GM18873 (cell line): ENCODE data around the gene RNF213.
"Not testable (repeated sequence)": the region's sequence is repeated elsewhere in the genome, so short reads cannot be mapped to it uniquely, and the experiment has no call there.

Source experiments
- ATAC-seq: cut with Tn5 transposase; IDR thresholded peaks from one replicate; pipeline ENCODE4 v1.9.1; 2021; ENCODE audit warnings: mild to moderate bottlenecking, moderate library complexity, moderate number of reproducible peaks; ENCODE audit not compliant: unreplicated experiment, low FRiP score

Gene RNF213

DNA sequence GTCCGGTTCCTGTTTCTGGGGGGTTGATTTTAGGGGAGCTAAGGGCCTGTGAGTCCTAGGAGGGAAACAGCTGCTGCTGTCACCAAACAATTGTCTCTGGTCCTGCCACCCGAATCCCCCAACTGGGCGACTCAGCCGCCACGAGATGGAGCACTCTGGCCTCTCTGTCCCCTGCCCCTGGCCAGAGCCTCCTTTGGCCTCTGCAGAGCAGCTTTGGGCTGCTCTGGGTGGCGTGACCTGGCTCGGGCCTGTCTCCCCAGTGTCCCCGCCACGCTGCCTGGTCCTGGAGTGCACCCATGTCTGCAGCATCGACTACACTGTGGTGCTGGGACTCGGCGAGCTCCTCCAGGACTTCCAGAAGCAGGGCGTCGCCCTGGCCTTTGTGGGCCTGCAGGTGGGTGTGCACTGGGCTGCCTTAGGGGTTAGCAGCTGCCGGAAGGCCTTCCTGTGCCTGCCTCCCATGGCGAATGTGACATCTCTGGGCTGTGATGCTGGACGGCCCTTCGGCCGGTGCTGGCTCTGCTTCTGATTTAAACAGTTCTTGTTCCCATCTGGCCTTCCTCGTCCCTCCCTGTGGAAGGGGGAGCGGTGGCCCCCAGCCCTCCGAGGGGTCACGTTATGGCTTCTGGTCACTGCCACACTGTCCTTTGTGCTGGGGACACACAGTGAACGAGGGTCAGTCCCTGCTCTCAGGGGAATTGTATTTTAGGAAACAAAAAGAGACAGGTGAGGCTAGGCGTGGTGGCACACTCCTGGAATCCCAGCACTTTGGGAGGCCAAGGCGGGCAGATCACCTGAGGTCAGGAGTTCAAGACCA, 11.6 kb upstream of the RNF213 start:
- no peak for ATAC-seq

- no peak for ATAC-seq
Observed at GRCh38 chr17:80251966-80252365, 8.7 kb upstream of the RNF213 start.

DNA sequence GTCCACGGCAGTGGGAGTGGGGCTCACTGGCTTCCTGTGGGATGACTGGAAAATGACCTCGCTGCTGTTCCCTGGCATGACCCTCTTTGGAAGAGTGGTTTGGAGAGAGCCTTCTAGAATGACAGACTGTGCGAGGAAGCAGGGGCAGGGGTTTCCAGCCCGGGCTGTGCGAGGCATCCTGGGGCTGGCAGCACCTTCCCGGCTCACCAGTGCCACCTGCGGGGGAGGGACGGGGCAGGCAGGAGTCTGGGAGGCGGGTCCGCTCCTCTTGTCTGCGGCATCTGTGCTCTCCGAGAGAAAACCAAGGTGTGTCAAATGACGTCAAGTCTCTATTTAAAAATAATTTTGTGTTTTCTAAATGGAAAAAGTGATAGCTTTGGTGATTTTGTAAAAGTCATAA, 7.8 kb upstream of the RNF213 start:
- no peak for ATAC-seq

DNA sequence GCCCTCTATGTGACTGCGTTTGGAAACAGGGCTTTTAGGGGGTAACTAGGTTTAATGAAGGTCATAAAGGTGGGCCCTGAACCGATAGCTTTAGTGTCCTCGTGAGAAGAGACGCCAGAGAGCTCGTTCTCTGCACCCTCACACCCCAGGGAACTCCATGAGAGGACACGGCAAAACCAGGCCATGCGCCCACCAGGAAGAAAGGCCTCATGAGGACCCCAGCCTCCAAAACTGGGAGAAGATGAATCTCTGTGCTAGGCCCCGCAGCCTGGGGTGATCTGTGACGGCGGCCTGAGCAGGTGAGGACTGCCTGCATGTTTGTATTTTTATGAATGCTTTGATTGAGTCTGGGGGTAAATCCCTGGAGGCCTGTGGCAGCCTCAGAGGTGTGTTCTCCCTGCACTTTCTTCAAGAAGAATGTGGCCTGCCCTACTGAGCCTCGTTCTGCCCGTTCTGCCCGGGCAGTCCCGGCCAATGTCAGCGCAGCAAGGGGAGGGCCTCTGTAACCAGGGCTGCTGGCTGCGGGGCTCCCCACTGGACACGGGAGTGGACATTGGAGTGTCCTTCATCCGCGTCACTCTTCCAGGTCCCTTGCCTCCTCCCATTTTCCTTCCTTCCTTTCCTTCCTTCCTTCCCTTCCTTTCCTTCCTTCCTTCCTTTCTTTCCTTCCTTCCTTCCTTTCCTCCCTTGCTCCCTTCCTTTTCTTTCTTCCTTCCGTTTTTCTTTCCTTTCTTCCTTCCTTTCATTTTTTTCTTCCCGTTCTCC, 6.8 kb upstream of the RNF213 start:
- no peak for ATAC-seq

- ATAC-seq: peak; percentile 57
Observed at GRCh38 chr17:80254396-80255251, 6.0 kb upstream of the RNF213 start.

DNA sequence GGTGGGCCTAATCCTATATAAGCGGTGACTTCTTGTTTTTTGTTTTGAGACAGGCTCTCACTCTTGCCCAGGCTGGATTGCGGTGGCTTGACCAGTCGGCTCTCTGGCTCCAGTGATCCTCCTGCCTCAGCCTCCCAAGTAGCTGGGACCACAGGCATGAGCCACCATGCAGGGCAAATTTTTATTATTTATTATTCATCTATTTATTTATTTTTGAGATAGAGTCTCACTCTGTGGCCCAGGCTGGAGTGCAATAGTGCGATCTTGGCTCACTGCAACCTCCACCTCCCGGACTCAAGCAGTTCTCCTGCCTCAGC, 4.7 kb upstream of the RNF213 start:
- no peak for ATAC-seq

- no peak for ATAC-seq
Observed at GRCh38 chr17:80257716-80258213, 2.9 kb upstream of the RNF213 start.

GRCh38 chr17:80258296-80258695, 2.4 kb upstream of the RNF213 start:
- not testable (repeated sequence) for ATAC-seq

- no peak for ATAC-seq
Observed at GRCh38 chr17:80259457-80260068, 1.1 kb upstream of the RNF213 start.

DNA sequence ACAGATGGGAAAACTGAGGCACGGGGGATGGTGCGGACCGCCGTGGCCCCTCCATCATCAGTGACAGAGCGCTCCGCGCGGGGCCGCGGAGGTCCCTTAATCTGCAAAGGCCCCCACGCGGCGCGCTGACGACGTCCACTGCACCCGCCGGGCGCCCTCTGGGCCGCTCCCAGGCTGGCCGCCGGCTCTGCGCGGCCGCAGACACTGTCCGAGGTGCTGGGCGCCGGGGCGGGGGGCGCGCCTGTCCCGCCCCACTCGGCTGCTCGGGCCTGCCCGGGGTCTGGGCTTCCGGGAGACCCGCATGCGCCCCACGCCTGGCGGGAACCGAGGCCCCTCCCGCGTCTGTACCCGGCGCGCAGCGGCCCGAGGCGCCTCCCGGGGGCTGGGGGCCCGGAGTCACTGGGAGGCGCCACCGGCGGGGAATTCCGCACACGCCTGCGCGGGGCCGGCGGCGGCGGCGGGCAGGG, 550 bp upstream of the RNF213 start:
- ATAC-seq: no peak

DNA sequence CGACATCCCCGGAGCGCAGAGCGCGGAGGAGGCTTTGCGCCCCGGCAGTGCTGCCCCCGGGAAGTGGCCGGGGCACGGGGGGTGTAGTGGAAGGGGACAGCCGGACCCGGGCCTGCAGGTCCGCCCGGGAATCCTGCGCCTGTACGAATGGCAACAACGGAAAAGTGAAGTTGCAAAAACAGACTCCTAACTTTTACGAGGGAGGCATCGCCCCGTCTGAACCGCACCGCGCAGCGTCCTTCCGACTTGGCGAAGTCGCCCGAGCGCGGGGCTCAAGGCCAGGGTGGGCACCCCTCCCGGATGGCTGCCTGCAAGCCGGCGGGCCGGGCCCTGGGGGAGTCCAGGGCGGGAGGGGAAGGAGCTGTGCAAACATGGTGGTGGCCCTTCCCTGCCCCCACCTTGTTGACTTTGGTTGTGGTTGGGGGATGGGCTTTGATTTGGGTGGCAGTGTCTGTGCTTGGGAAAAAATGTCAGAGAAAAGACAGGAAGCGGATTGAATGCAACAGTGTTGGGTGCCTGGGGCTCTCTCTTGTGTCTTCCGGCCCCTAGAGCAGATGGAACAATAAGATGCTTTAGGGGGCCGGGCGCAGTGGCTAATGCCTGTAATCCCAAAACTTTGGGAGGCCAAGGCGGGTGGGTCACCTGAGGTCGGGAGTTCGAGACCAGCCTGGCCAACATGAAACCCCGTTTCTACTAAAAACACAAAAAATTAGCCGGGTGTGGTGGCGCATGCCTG, 675 bp downstream of the RNF213 start:
- no peak for ATAC-seq

DNA sequence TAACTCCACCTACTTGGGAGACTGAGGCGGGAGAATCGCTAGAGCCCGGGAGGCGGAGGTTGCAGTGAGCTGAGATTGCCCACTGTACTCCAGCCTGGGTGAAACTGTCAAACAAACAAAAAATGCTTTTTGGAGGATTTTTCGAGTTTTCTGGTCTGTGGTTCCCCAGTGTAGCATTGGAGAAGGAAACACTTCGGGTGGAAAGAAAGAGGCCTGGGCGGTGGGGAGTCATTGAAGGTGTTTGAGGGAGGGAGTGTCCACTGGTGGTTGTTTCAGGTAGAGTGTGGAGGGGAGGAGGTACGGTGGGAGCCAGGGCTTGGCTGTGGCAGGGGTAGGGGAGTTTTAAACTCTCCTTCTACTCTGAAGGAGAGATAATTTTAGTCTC, 1.2 kb downstream of the RNF213 start:
- ATAC-seq: no peak

- ATAC-seq: no peak
Observed at GRCh38 chr17:80262291-80262690, 1.6 kb downstream of the RNF213 start.

- no peak for ATAC-seq
Observed at GRCh38 chr17:80262775-80263244, 2.2 kb downstream of the RNF213 start.

DNA sequence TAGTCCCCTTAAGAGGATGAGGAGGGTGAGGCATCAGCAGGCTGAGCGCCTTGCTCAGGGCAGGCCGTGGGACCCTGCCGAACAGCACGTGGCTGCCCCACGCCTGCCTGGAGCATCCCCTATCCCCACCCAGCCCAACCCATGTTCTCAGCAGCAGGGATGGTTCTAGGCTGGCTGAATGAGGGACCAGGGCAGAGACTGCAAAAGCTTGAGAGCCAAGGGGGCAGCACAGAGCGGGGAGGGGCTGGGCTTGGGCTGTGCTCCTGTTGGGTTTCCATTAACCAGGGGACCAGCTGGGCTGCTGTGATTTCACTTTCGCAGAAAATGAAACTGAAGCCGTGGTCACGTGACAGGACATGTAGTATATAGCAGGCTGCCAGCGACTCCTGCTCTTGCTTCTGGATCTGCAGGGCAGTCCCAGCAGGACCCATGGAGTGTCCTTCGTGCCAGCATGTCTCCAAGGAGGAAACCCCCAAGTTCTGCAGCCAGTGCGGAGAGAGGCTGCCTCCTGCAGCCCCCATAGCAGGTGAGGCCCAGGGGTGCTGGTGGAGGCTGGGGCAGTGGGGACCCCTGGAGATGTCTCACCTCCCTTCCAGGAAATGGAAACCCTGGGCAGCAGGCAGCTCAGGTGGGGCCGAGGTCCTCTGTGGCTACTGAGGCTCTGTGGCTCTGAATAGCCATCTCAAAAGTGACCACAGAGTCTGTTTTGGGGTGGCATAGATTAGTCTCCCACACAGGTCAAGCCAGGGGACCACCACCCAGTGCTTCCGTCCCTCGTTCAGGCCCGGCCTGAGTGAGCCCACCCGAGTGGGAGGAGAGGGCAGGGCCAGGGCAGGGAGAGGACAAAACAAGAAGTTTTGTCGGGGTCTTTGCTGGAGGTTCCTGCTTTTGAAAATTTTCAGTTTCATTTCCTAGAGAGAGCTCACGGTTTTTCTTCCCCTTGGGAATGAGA, 2.9 kb downstream of the RNF213 start:
- ATAC-seq: no peak

GRCh38 chr17:80264205-80265075, 3.8 kb downstream of the RNF213 start:
- no peak for ATAC-seq

DNA sequence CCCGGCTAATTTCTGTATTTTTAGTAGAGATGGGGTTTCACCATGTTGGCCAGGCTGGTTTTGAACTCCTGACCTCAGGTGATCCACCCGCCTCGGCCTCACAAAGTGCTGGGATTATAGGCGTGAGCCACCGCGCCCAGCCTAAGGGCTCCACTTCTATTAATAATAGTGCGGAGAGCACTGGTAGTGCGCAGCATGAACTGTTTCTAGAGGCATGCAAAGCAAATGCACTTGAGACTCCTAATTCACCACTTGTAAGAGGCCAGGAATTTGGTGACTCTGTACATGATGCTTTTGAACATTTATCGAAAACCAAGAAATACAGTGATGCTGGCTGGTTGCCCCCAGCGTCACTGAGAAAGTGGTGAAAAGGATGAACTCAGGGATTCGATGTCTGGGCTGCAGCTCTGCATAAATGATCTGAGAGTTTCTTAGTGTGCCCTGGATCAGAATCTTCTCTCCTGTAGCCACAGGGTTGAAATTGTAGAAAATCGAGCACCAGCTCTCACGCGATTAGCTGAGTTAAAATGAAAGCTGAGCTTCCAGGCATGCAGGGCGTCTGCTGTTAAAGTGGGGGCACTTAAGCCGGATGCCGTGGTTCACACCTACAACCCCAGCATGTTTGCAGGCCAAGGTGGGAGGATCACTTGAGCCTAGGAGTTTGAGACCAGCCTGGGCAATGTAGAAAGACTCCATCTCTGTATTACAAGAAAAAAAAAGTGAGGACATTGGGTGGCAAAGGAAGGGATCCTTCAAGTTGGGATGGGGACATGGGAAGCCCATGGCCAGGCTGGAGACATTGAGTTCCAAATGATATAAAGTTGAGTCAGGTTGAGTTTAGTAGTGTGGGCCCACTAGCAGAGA, 4.8 kb downstream of the RNF213 start:
- ATAC-seq: no peak
